DOHH2 (cell line): ENCODE data around the gene ZNF341.

Experiments used
- CTCF ChIP-seq: fragments of 200-600 bp; sonication (generic); IDR thresholded peaks from one replicate; pipeline ENCODE4 v1.5.1; 2014; ENCODE audit warnings: antibody characterized with exemption, mild to moderate bottlenecking, low read depth, low read length; ENCODE audit not compliant: poor library complexity, severe bottlenecking
- EZH2phosphoT487 ChIP-seq: fragments of 200-600 bp; sonication (generic); IDR thresholded peaks from 2 replicates; pipeline ENCODE4 v1.6.1; 2017; ENCODE audit warnings: borderline replicate concordance, mild to moderate bottlenecking, antibody characterized with exemption, low read length, moderate library complexity, mixed read lengths

- TF ChIP-seq CTCF (no peak), EZH2phosphoT487 (no peak)
Measured at GRCh38 chr20:33719989-33720709, 11.6 kb upstream of the ZNF341 start, which contains the start of gene PXMP4.
